HTERT RPE-1 (cell line): ENCODE results near the gene DYNC2H1.

Source experiments
- in situ Hi-C: fragments of 300-500 bp; cut with MboI; formaldehyde crosslinking; loops from 4 replicates; pipeline ENCODE4 v1.14.3; 2020; ENCODE audit warnings: low sequenced_read_pairs

DYNC2H1 gene

DNA sequence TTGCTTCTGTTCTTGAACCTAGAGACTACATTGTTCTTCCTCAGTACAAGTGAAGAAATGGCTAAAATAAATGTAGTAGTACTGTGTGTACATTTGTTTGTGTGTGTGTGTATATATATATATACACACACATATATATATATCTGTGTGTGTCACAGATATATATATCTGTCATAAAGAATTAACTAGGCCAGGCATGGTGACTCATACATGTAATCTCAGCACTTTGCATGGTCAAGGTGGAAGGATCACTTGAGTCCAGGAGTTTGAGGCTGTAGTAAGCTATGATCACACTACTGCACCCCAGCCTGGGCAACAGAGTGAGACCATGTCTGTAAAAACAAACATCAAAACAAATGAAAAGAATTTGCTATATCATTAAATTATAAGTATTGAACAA is 164.8 kb downstream of the DYNC2H1 start:
- in situ Hi-C loops = no loop called here

GRCh38 chr11:103279821-103280220 is 170.6 kb downstream of the DYNC2H1 start:
- in situ Hi-C loops = no loop called here

- in situ Hi-C loops = no loop called here
These were observed 172.1 kb downstream of the DYNC2H1 start for GRCh38 chr11:103281301-103281700.

DNA sequence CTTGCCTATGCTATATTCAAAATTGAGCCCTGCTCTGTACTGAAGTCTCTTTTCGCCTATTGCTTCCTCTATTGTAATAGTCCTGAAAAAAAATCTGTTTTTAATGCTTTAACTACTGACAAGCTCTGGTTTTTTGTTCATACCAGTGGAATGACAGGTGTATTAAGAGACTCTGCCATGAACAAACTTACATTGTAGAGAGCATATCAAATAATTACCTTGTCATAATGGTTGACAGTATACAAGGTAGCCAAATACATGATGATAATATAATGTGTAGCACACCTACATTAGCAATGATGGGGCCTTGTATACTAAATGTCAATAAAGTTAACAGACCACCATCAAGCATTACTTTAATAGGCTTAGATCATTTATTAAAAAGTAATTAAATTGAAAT is 175.0 kb downstream of the DYNC2H1 start:
- in situ Hi-C loops = no loop called here

GRCh38 chr11:103294516-103294915 is 185.3 kb downstream of the DYNC2H1 start:
- in situ Hi-C loops = no loop called here

GRCh38 chr11:103295704-103296103 is 186.5 kb downstream of the DYNC2H1 start:
- in situ Hi-C loops = no loop called here

DNA sequence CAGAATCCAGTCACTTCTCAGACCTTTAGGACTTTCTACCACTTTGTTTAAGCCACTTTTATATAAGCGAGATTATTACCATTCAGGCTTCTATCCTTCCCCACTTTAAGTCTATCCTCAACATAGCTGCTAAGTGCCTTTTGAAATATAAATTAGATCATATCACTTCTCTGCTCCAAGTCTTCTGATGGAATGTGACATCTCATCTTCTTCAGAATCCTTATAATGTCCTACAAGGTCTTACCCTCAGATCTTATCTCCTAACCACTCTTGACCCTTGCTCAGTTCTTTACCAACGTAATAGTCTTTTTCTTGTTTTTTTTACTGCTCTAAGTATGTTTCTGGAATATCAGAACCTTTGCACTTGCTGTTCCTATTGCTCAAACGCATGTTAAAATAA is 188.7 kb downstream of the DYNC2H1 start:
- in situ Hi-C loops = no loop called here

GRCh38 chr11:103315248-103315647 is 206.0 kb downstream of the DYNC2H1 start:
- in situ Hi-C loops = no loop called here

DNA sequence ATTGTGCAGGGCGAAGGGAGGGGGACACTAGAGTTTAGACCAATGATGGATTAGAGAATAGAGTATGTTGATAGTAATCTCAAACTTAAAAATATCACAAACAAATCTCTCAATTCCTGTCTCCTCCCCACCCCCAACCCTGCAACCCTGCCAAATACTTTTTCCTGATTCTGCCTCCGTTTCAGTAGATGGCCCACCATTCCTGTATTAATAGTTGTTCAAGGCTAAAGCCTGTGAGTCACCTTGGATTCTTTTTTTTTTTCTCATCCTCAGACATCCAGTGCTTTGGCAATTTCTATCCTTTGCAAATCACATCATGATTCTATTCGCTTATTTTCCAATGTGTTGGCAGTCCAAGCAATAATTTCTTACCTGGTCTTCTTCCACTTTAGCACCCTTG is 207.9 kb downstream of the DYNC2H1 start:
- in situ Hi-C loops = no loop called here

DNA sequence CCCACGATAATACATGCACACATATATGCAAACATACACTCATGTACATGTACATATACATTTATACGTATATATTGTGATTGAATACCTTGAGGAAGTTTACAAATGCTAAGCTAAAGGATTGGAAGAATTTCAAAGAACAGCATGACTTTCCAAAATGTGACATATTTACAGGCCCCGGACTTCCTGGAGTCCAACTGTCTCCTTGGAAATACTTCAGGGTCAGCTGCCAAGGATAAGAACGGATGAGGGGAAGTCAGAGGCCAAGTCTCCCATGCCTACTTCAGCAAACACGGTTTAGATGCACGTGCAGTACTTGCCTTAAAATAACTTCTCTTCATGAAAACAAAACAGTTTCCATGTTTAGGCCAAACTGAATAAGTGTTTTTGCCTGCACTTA is 213.6 kb downstream of the DYNC2H1 start:
- in situ Hi-C loops = no loop called here

DNA sequence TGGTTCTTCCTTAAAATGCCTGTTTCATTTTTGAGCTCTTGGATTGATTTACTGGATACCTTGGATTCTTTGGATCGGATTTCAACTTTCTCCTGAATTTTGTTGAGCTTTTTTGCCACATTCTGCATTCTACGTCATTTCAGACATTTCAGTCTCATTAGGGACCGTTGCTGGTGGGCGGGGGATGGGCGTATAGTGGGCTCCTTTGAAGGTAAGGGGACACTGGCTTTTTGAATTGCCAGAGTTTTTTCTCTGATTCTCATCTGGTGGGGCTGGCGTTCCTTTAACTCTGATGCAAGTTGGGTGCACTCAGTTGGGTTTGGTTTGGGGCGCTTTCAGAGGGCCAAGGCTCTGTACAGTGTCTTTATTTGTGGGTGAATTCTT is 216.5 kb downstream of the DYNC2H1 start:
- in situ Hi-C loops = no loop called here

GRCh38 chr11:103326070-103326794 is 217.0 kb downstream of the DYNC2H1 start:
- in situ Hi-C loops = no loop called here

GRCh38 chr11:103327721-103328120 is 218.5 kb downstream of the DYNC2H1 start:
- in situ Hi-C loops = no loop called here

DNA sequence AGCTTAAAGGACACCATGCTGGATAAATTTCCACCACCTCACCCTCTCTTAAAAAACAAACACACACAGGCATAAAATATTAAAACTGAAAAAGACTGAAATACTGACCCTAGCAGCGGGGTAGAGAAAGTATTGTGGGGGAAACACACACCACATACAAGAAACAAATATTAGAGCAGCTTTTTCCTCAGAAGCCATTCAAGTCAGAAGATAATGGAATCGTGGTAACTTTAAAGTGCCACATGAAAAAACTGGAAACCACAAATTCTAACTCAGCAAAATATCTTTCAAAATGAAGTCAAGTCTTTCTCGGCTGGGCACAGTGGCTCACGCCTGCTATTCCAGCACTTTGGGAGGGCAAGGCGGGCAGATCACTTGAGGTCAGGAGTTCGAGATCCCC is 223.2 kb downstream of the DYNC2H1 start:
- in situ Hi-C loops = no loop called here

- in situ Hi-C loops = no loop called here
These were observed 229.6 kb downstream of the DYNC2H1 start for GRCh38 chr11:103338621-103339484.

GRCh38 chr11:103339485-103339857 is 230.2 kb downstream of the DYNC2H1 start:
- in situ Hi-C loops = no loop called here

- in situ Hi-C loops = no loop called here
These were observed 231.7 kb downstream of the DYNC2H1 start for GRCh38 chr11:103340956-103341355.

- in situ Hi-C loops = no loop called here
These were observed 235.7 kb downstream of the DYNC2H1 start for GRCh38 chr11:103344886-103345285.

DNA sequence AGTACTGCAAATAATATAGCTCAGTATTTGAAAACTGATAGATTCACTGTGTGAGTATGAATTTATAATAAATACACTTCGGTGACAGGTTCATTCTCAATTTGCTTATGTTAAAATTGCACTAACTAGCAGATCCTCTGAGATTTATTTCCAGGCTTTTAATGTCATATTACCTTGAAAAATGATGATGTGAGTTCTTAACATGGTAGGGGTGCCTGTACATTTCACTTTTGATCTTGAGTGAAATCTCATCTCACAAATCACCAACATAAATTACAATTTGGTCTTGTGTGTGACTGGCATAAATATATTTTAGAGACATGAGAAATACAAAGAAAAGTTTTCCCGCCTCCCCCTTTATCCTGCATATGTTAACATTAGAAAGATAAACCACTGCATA is 240.4 kb downstream of the DYNC2H1 start:
- in situ Hi-C loops = no loop called here

DNA sequence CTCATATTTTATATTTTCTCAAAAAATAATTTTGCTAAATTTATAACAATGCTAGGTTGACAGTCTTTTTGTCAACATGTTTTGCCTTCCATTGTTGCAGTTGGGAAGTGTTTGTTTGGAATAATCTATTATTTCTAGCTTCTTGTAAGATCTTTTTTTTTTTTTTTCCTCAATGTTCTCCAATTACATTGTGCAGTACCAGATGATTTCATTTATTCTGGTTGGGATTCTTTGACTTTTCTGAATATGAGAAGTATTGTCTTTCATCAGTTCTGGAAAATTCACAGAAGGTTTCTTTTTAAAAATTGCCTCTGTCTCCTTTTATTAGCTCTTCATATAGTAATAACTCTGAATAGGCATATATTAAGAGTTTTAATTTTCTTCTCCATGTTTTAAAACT is 245.4 kb downstream of the DYNC2H1 start:
- in situ Hi-C loops = no loop called here

DNA sequence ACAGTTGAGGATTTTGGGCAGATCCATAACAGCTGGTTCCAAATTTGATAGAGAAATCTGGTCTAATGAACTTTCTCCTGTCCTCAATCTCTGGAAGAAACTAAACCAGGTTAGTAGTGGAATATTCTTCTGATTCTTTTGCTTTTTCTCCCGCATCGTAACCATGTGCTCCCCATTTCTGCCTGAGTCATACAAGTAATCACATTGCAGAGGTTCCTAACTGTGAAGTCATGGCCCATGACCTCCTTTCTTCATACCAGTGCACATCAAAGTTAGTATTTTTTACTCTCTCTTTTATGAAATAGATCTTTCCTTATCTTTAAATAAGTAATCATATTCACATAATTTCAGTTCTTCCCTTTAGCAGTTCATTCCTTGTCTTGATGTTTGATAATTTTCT is 249.0 kb downstream of the DYNC2H1 start:
- in situ Hi-C loops = no loop called here

- in situ Hi-C loops = no loop called here
These were observed 250.0 kb downstream of the DYNC2H1 start for GRCh38 chr11:103359216-103359615.
